ENCODE measurements around the gene TPPP3. TPM values are rescaled to one million over a fixed set of nuclear protein-coding genes. Genes with fewer than 3 reads are reported as not detected.

TPPP3 gene
- total RNA-seq, 1 donor from 2014 or later: 1.5 TPM

DNA sequence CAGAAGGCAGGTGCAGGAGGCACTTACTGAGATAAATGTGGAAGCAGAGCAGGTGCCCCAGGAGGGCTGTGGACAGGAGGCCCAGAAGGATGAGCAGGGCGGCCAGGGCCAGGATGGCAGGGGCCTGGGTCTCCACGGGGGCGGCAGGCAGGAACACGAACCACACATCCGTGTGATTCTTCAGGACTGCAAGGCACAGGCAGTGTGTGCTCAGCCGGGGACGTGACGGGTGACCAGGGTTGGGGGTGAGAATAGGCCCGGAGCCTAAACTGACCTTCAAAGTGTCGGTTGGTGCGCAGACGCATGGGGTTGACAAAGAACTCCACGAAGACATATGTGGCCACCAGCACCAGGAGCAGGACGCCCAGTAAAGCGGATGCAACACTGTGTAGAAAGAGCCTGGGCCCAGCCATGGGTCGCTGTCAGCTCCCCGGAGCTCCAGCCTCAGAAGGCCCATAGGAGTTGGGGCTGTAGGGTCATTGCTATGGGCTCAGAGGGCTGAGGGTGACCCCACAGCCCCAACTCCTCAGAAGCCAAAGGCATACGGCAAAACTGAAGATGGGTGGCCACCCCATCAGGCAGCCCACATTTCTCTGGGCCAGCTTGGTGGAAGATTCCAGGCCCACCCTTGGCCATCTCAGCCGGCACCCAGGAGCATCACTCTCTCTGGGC lies 5.4 kb upstream of the TPPP3 start:
- Mint-ChIP-seq H3K27me3 (ENCODE audit: unreplicated experiment) (no peaks in the 10 kb centered on the region), H3K27ac (ENCODE audit: unreplicated experiment) (no peak overlapping the region), H3K9me3 (ENCODE audit: unreplicated experiment) (no peaks in the 10 kb centered on the region), H3K36me3 (ENCODE audit: unreplicated experiment) (peaks cover 4% of the 10 kb centered on the region), H3K4me3 (ENCODE audit: unreplicated experiment) (no peak overlapping the region), H3K4me1 (ENCODE audit: unreplicated experiment) (peaks cover 19% of the 10 kb centered on the region)
- TF ChIP-seq, protein P1, sequence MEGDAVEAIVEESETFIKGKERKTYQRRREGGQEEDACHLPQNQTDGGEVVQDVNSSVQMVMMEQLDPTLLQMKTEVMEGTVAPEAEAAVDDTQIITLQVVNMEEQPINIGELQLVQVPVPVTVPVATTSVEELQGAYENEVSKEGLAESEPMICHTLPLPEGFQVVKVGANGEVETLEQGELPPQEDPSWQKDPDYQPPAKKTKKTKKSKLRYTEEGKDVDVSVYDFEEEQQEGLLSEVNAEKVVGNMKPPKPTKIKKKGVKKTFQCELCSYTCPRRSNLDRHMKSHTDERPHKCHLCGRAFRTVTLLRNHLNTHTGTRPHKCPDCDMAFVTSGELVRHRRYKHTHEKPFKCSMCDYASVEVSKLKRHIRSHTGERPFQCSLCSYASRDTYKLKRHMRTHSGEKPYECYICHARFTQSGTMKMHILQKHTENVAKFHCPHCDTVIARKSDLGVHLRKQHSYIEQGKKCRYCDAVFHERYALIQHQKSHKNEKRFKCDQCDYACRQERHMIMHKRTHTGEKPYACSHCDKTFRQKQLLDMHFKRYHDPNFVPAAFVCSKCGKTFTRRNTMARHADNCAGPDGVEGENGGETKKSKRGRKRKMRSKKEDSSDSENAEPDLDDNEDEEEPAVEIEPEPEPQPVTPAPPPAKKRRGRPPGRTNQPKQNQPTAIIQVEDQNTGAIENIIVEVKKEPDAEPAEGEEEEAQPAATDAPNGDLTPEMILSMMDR (IDR thresholded peaks at IDR 0.05): no peak
- DNase-seq (ENCODE audit: extremely low spot score, unreplicated experiment): no peak

DNA sequence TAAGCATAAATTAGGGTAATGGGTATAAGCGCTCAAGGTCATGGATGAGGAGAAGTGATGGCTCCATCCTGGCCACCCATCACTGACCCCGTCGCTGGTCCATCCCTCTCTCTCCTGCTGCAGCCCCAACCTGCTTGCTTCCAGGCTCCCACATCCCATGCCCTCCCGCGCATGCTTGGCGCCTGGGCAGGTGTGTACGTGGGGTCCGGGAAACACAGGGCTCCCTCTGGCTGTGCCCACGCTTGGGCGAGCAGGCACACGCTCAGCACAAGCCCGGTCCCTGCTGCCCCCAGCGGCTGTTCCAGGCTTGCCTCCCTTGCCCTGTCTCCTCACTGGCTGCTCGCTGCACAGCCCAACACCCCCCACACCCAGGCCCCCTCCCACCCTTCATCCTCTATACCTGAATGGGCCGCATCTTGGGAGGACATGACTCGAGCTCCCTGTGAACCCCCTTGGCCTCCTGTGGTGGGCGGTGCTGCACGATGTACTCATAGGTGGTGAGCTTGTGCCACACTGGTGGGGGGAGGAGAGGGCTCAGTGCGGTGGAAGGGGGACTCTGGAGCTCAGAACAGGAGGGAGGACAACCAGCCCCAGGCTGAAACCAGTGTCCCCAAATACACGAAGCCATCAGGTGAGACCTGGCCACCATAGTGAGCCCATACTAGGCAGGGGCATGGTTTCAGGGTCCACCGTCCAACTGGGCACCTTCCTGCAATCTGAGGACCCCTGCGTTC lies 4.7 kb upstream of the TPPP3 start:
- H3K27me3 Mint-ChIP-seq (ENCODE audit: unreplicated experiment): no peaks in the 10 kb centered on the region
- H3K4me1 Mint-ChIP-seq (ENCODE audit: unreplicated experiment): peaks cover 21% of the 10 kb centered on the region
- no peak for DNase-seq (ENCODE audit: extremely low spot score, unreplicated experiment)
- TF ChIP-seq, protein P1 (IDR thresholded peaks at IDR 0.05): no peak
- H3K27ac Mint-ChIP-seq (ENCODE audit: unreplicated experiment): no peak overlapping the region
- no peaks in the 10 kb centered on the region for H3K9me3 Mint-ChIP-seq (ENCODE audit: unreplicated experiment)
- H3K4me3 Mint-ChIP-seq (ENCODE audit: unreplicated experiment): no peak overlapping the region
- H3K36me3 Mint-ChIP-seq (ENCODE audit: unreplicated experiment): peaks cover under 1% of the 10 kb centered on the region

DNA sequence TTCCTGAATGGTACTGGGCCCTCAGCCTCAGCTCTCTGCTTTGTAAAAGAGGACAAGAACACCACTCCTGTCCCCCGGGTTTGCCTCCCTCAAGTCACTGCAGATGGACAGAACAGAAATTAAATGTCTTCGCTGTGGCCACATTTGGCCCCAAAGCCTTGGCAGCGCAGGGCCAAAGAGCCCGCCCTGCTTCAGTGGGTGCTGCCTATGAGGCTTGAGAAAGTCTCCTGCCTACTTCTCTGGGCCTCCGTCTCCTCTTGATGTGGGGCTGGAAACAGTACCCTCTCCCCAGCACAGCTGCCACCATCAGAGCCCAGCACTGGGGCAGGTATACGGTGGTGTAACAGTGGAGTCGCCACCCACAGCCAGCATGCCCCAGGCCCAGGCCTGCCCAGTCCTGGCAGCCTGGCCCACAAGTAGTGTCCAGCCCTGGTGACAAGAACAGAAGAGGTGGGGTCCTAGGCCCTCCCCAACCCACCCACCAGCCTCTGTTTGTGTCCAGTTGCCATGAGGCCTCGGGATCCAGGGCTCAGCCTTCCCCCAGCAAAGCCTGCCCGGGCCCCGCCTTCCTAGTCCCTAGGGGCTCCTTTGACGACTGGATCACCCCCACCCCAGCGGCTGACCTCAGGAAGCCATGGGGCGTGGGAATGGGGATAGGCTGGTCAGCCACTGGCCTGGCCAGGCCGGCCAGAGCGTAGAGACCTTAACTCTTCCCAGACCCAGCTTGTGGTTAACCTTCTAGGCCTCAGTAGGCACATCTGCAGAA lies 3.9 kb upstream of the TPPP3 start:
- H3K4me1 Mint-ChIP-seq (ENCODE audit: unreplicated experiment): peaks cover 26% of the 10 kb centered on the region
- peak overlapping the region; percentile 57 for H3K27ac Mint-ChIP-seq (ENCODE audit: unreplicated experiment)
- no peak for DNase-seq (ENCODE audit: extremely low spot score, unreplicated experiment)
- no peaks in the 10 kb centered on the region for H3K27me3 Mint-ChIP-seq (ENCODE audit: unreplicated experiment)
- H3K36me3 Mint-ChIP-seq (ENCODE audit: unreplicated experiment): no peaks in the 10 kb centered on the region
- no peak overlapping the region for H3K4me3 Mint-ChIP-seq (ENCODE audit: unreplicated experiment)
- no peaks in the 10 kb centered on the region for H3K9me3 Mint-ChIP-seq (ENCODE audit: unreplicated experiment)
- TF ChIP-seq, protein P1 (IDR thresholded peaks at IDR 0.05): no peak

GRCh38 chr16:67396159-67397035 lies 3.1 kb upstream of the TPPP3 start:
- no peaks in the 10 kb centered on the region for H3K36me3 Mint-ChIP-seq (ENCODE audit: unreplicated experiment)
- TF ChIP-seq, protein P1 (IDR thresholded peaks at IDR 0.05): no peak
- H3K9me3 Mint-ChIP-seq (ENCODE audit: unreplicated experiment): no peaks in the 10 kb centered on the region
- DNase-seq (ENCODE audit: extremely low spot score, unreplicated experiment): no peak
- H3K27me3 Mint-ChIP-seq (ENCODE audit: unreplicated experiment): no peaks in the 10 kb centered on the region
- H3K4me1 Mint-ChIP-seq (ENCODE audit: unreplicated experiment): peaks cover 30% of the 10 kb centered on the region
- no peak overlapping the region for H3K4me3 Mint-ChIP-seq (ENCODE audit: unreplicated experiment)
- H3K27ac Mint-ChIP-seq (ENCODE audit: unreplicated experiment): peak overlapping the region; percentile 57

Data from osteocyte (in vitro differentiated cells).